IMR-90 (cell line): ENCODE data around the gene SMPDL3A. TPM values are rescaled to one million over a fixed set of nuclear protein-coding genes. Genes with fewer than 3 reads are reported as not detected.
A peak's percentile ranks its signal among the peaks of the same experiment; 100 is the strongest.

ENCODE experiments used
- CEBPB ChIP-seq: IDR thresholded peaks from 2 replicates; pipeline ENCODE4 v1.6.1; 2012; ENCODE audit warnings: low read depth, low read length, improper control_type of control experiment
- ELK1 ChIP-seq: fragments of 150-350 bp; IDR thresholded peaks from 2 replicates; pipeline ENCODE4 v1.6.1; 2016; ENCODE audit warnings: low read depth, mild to moderate bottlenecking, low read length, moderate library complexity, borderline replicate concordance
- MAZ ChIP-seq: IDR thresholded peaks from 2 replicates; pipeline ENCODE4 v1.6.1; 2012; ENCODE audit warnings: low read depth, mild to moderate bottlenecking, low read length, improper control_type of control experiment, moderate library complexity, borderline replicate concordance
- NFE2L2 ChIP-seq: fragments of 150-350 bp; IDR thresholded peaks from 2 replicates; pipeline ENCODE4 v1.6.1; 2016; ENCODE audit warnings: low read depth, mild to moderate bottlenecking, low read length
- RCOR1 ChIP-seq: IDR thresholded peaks from 2 replicates; pipeline ENCODE4 v1.6.1; 2012; ENCODE audit warnings: mild to moderate bottlenecking, low read length, improper control_type of control experiment; ENCODE audit not compliant: insufficient replicate concordance
- SMC3 ChIP-seq: fragments of 150-350 bp; IDR thresholded peaks from 2 replicates; pipeline ENCODE4 v1.6.1; 2016; ENCODE audit warnings: low read depth, mild to moderate bottlenecking, antibody characterized with exemption, low read length, moderate library complexity
- polyA plus RNA-seq, 3 experiments: library from polyadenylated mRNA; depleted of rRNA; stranded (reverse); fragments of >200 nt; gene quantifications; 2 replicates each; pipeline ENCODE4 v1.2.3, GENCODE V29; 2012; ENCODE audit warnings: low replicate concordance in 1 of 3
- total RNA-seq: library from RNA; depleted of rRNA; stranded (reverse); fragments of >200 nt; gene quantifications from 2 replicates; pipeline ENCODE4 v1.2.3, GENCODE V29; 2012

SMPDL3A gene
- total and polyA plus RNA-seq, 2 of the 4 experiments (the other 2 are of a cell fraction): 9.9 to 14.2 TPM

GRCh38 chr6:122789182-122790027 is at the start of gene SMPDL3A (continued):
- TF ChIP-seq RCOR1: no peak
- TF ChIP-seq ELK1: no peak
- peak; percentile 65; the same call in 1 of the 2 replicates for TF ChIP-seq MAZ
- no peak for TF ChIP-seq SMC3
- TF ChIP-seq CEBPB: peak; percentile 7; the same call in 1 of the 2 replicates
- no peak for TF ChIP-seq NFE2L2
